HG03135 (cell line): Measurements from ENCODE around the gene CD164.
"Not testable (repeated sequence)": the region's sequence is repeated elsewhere in the genome, so short reads cannot be mapped to it uniquely, and the experiment has no call there.

ENCODE experiments used
- ATAC-seq: cut with Tn5 transposase; IDR thresholded peaks from one replicate; pipeline ENCODE4 v1.9.1; 2021; ENCODE audit warnings: mild to moderate bottlenecking, moderate library complexity; ENCODE audit not compliant: unreplicated experiment

The CD164 gene

GRCh38 chr6:109344226-109344625 is 38.0 kb downstream of the CD164 start:
- no peak for ATAC-seq

- ATAC-seq = no peak
These were observed 38.7 kb downstream of the CD164 start for GRCh38 chr6:109343518-109343917.

GRCh38 chr6:109342911-109343310 is 39.4 kb downstream of the CD164 start:
- ATAC-seq = no peak

- ATAC-seq = no peak
These were observed 39.8 kb downstream of the CD164 start for GRCh38 chr6:109342506-109342905.

GRCh38 chr6:109340811-109341210 is 41.5 kb downstream of the CD164 start:
- ATAC-seq = no peak

GRCh38 chr6:109339906-109340678 is 42.2 kb downstream of the CD164 start:
- ATAC-seq = no peak

GRCh38 chr6:109336221-109336961 is 45.9 kb downstream of the CD164 start:
- no peak for ATAC-seq

- ATAC-seq = not testable (repeated sequence)
These were observed 48.4 kb downstream of the CD164 start for GRCh38 chr6:109333870-109334269.

- ATAC-seq = no peak
These were observed 49.5 kb downstream of the CD164 start for GRCh38 chr6:109332748-109333147.

GRCh38 chr6:109331081-109331480 is 51.2 kb downstream of the CD164 start:
- no peak for ATAC-seq

- no peak for ATAC-seq
These were observed 52.0 kb downstream of the CD164 start for GRCh38 chr6:109330263-109330662.

GRCh38 chr6:109328629-109329028 is 53.6 kb downstream of the CD164 start:
- ATAC-seq = no peak

GRCh38 chr6:109327959-109328358 is 54.3 kb downstream of the CD164 start:
- no peak for ATAC-seq

GRCh38 chr6:109327491-109327890 is 54.8 kb downstream of the CD164 start:
- no peak for ATAC-seq

GRCh38 chr6:109326351-109326750 is 55.9 kb downstream of the CD164 start:
- no peak for ATAC-seq

GRCh38 chr6:109325400-109325801 is 56.9 kb downstream of the CD164 start:
- ATAC-seq = no peak

GRCh38 chr6:109323241-109323640 is 59.0 kb downstream of the CD164 start:
- no peak for ATAC-seq

GRCh38 chr6:109322825-109323224 is 59.4 kb downstream of the CD164 start:
- ATAC-seq = no peak

GRCh38 chr6:109321752-109322151 is 60.5 kb downstream of the CD164 start:
- no peak for ATAC-seq

GRCh38 chr6:109320072-109320471 is 62.2 kb downstream of the CD164 start:
- no peak for ATAC-seq

- no peak for ATAC-seq
These were observed 63.9 kb downstream of the CD164 start for GRCh38 chr6:109318328-109318876.

GRCh38 chr6:109316909-109317308 is 65.4 kb downstream of the CD164 start:
- no peak for ATAC-seq
